Peyer's patch (tissue), 4 donors: ENCODE measurements around the gene CD59. TPM values are rescaled to one million over a fixed set of nuclear protein-coding genes. Genes with fewer than 3 reads are reported as not detected.

Experiments
- DNase-seq, 3 donors: peaks; one replicate each; pipeline ENCODE4 v3.0.0-alpha.2; 2017 to 2019
- H3K27ac ChIP-seq, 4 donors: fragments of 200-600 bp; sonication (generic); one replicate each; pipeline ENCODE4 v1.5.1; 2016 to 2019
- H3K27me3 ChIP-seq, 2 donors: fragments of 200-600 bp; sonication (generic); one replicate each; pipeline ENCODE4 v1.5.1; 2019
- H3K36me3 ChIP-seq, 3 donors: fragments of 200-600 bp; sonication (generic); one replicate each; pipeline ENCODE4 v1.5.1; 2016 to 2019
- H3K4me1 ChIP-seq, 4 donors: fragments of 200-600 bp; sonication (generic); one replicate each; pipeline ENCODE4 v1.5.1; 2016 to 2019
- H3K4me3 ChIP-seq, 4 donors: fragments of 200-600 bp; sonication (generic); 1 replicate in 3 of 4; 2 replicates in 1 of 4; pipeline ENCODE4 v1.5.1; 2016 to 2019; ENCODE audit warnings: mild to moderate bottlenecking in 1 of 4
- H3K9me3 ChIP-seq, 4 donors: fragments of 200-600 bp; sonication (generic); one replicate each; pipeline ENCODE4 v1.5.1; 2016 to 2019; ENCODE audit warnings: mild to moderate bottlenecking in 1 of 4
- CTCF ChIP-seq, 6 experiments: fragments of 450-650 bp in 4 of 6; fragments of 200-600 bp in 2 of 6; sonication (generic) in 1 of 6; IDR thresholded peaks; one replicate each; pipeline ENCODE4 v1.5.1; 2017 to 2019; ENCODE audit warnings: antibody characterized with exemption in 6 of 6, mild to moderate bottlenecking in 3 of 6, moderate library complexity in 1 of 6
- POLR2A ChIP-seq, 2 donors: fragments of 450-650 bp; IDR thresholded peaks; one replicate each; pipeline ENCODE4 v1.5.1; 2017; ENCODE audit warnings: antibody characterized with exemption in 2 of 2, mild to moderate bottlenecking in 2 of 2, moderate library complexity in 2 of 2
- total RNA-seq, 4 donors: library from RNA; depleted of rRNA; stranded (reverse); fragments of >200 nt; gene quantifications; one replicate each; pipeline ENCODE4 v1.1.0, GENCODE V29; 2016

CD59 gene
- total RNA-seq, 4 donors from 2014 or later = 48.7 to 85.1 (median 56.1) TPM

GRCh38 chr11:33656768-33657167 is 79.5 kb downstream of the CD59 start:
- DNase-seq = no peak
- TF ChIP-seq POLR2A (IDR thresholded peaks at IDR 0.05) (no peak), CTCF (IDR thresholded peaks at IDR 0.05) (no peak)
- no peaks in the 10 kb centered on the region for H3K36me3 ChIP-seq
- no peak overlapping the region for H3K4me3 ChIP-seq
- no peak overlapping the region for H3K27ac ChIP-seq
- no peaks in the 10 kb centered on the region for H3K27me3 ChIP-seq
- H3K9me3 ChIP-seq = no peaks in the 10 kb centered on the region
- no peaks in the 10 kb centered on the region for H3K4me1 ChIP-seq

DNA sequence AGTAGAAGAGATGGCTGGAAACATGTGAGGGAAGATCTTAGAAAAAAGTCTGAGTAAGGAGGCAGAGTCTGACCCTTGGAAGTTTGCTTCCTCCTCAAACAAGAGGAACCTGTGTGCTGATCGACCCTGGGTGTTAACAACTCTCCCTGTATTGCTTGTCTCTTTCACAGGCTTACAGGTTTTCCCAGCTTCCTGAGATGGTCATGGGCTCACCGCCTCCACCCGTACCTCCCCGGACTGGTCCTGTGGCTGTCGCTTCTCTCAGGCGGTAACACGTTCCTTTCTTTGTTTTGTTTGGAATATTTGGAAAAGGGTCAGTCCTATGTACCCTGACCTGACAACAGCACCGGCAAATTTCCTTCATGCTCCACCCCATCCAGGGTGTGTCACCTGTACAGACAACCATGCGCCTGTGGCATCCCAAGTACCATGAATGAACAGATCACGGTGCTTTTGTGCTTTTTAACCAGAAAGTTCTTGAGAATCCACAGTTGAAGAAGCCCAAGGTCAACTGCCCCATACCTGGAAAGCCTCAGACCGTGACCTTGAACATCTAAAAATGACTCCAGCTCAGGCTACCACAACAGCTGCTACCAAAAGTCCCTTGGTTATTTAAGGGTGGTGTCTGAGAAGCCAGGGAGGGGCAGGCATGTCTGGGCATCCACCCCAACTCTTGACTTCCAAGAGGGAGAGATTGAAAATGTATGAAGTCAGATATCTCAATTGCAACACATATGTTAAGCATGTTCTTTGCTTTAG is 80.2 kb downstream of the CD59 start:
- TF ChIP-seq CTCF (IDR thresholded peaks at IDR 0.05) (no peak), POLR2A (IDR thresholded peaks at IDR 0.05) (no peak)
- no peaks in the 10 kb centered on the region for H3K27me3 ChIP-seq
- H3K27ac ChIP-seq = no peak overlapping the region
- H3K9me3 ChIP-seq = no peaks in the 10 kb centered on the region
- no peaks in the 10 kb centered on the region for H3K4me1 ChIP-seq
- DNase-seq = no peak
- H3K36me3 ChIP-seq = no peaks in the 10 kb centered on the region
- H3K4me3 ChIP-seq = no peak overlapping the region

DNA sequence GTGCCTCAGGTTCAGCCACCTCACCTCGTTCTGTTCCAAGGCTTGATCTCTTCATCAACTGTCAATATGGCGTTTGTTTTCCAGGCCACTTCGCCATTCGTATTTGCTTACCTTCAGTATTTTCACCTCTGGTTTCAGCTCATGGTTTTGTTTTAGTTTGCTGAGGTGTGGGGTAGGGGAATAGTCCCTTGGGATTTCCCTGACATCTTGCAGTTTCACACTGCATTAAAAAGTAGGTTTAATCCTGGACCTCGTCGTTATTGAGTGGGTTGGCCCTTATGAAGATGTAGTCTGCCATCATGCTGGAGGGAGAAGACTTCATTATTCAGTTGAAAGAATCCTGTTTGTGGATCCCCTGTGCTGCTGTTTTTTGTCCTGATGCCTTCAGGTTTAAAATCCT is 81.6 kb downstream of the CD59 start:
- H3K4me3 ChIP-seq = no peak overlapping the region
- TF ChIP-seq CTCF (IDR thresholded peaks at IDR 0.05) = no peak
- TF ChIP-seq POLR2A (IDR thresholded peaks at IDR 0.05) = no peak
- no peak overlapping the region for H3K27ac ChIP-seq
- H3K36me3 ChIP-seq = no peaks in the 10 kb centered on the region
- DNase-seq = no peak
- H3K4me1 ChIP-seq = no peaks in the 10 kb centered on the region
- H3K9me3 ChIP-seq = no peaks in the 10 kb centered on the region
- H3K27me3 ChIP-seq = no peaks in the 10 kb centered on the region

Other genes starting within 250 kb of the CD59 start
- gene C11orf91, start 35.6 kb downstream of the CD59 start, total RNA-seq = not detected
- gene FBXO3, start 38.1 kb upstream of the CD59 start, total RNA-seq = 10 to 100 TPM; 25.6 to 42.9 (median 27.8) TPM
- 1 to 10 TPM; 5.1 to 9.1 (median 7.2) TPM for gene LMO2, start 155.7 kb upstream of the CD59 start, total RNA-seq